ENCODE measurements around the gene GNAT3.

- TF ChIP-seq CTCF (IDR thresholded peaks at IDR 0.05) (no peak), POLR2A (IDR thresholded peaks at IDR 0.05) (no peak)
These were observed 62.0 kb downstream of the GNAT3 start for GRCh38 chr7:80449836-80450235.

Measured in uterus (tissue), 2 donors.